Mucosa of descending colon (tissue), 3 donors: ENCODE results near the gene PROS1. TPM values are rescaled to one million over a fixed set of nuclear protein-coding genes. Genes with fewer than 3 reads are reported as not detected.
A peak's percentile ranks its signal among the peaks of the same experiment; 100 is the strongest.
"Not testable (repeated sequence)": the region's sequence is repeated elsewhere in the genome, so short reads cannot be mapped to it uniquely, and the experiment has no call there.

Source experiments
- ATAC-seq: fragments of 200-7000 bp; cut with Tn5 transposase; one replicate; pipeline ENCODE4 v1.9.1; 2020; ENCODE audit warnings: mild to moderate bottlenecking, moderate library complexity
- DNase-seq, 3 donors: peaks; one replicate each; pipeline ENCODE4 v3.0.0-alpha.2; 2020
- H3K36me3 ChIP-seq: fragments of 200-600 bp; one replicate; pipeline ENCODE4 v1.8.0; 2021; ENCODE audit warnings: low read depth, mild to moderate bottlenecking
- H3K4me1 ChIP-seq: fragments of 200-600 bp; one replicate; pipeline ENCODE4 v1.8.0; 2021; ENCODE audit warnings: low read depth, mild to moderate bottlenecking
- H3K4me3 ChIP-seq: fragments of 200-600 bp; one replicate; pipeline ENCODE4 v1.8.0; 2021; ENCODE audit warnings: mild to moderate bottlenecking
- H3K9me3 ChIP-seq: fragments of 200-600 bp; one replicate; pipeline ENCODE4 v1.8.0; 2021; ENCODE audit warnings: mild to moderate bottlenecking
- intact Hi-C, 2 donors: fragments of 100-400 bp; cut with DNase I in 1 of 2; cut with micrococcal nuclease in 1 of 2; formaldehyde crosslinking; loops; one replicate each; pipeline versions ENCODE4 v1.11.0 to v1.11.1; 2022; cut with DNase I, micrococcal nuclease
- total RNA-seq, 3 donors: library from RNA; stranded (reverse); fragmentation: NEBNext Ultra II Directional in 2 of 3; extraction: Animal tissue kit (Norgen Biotek cat#: 25700) in 2 of 3; gene quantifications; one replicate each; pipeline versions ENCODE4 v1.2.1 to v1.2.4, GENCODE V29; 2021 to 2023
- TF ChIP-seq, protein P1 (sequence below): fragments of 200-600 bp; IDR thresholded peaks from one replicate; pipeline ENCODE4 v1.8.0; 2022; ENCODE audit warnings: antibody characterized with exemption, mild to moderate bottlenecking
- donor health status: DM: no; HTN: no; CAD: no; lungs with moderate emphysema.
- donor health status: DM: no; HTN: no; CAD: no.
- donor health status: DM: no; HTN: yes; CAD: no.

PROS1 gene
- total RNA-seq, 3 donors from 2014 or later, result 6.7 to 30.1 (median 19.7) TPM

DNA sequence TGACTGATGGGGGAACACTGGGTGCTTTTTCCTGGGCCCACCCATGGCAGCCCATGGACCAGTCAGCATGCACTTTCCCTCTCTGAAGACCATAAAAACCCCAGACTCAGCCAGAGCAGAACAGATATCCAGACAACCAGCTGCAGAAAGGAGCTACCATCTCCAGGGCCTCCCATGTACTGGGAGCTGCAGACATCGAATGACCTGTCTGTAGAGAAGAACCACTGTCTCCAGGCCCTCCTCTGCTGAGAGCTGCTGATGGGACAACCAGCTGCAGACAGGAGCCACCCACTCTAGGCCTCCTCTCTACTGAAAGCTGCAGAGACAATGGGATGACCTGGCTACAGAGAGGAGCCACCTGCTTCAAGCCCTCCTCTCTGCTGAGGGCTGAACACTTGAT, 66.6 kb downstream of the PROS1 start:
- no peak for DNase-seq
- H3K36me3 ChIP-seq, result no peaks in the 10 kb centered on the region
- TF ChIP-seq, protein P1, sequence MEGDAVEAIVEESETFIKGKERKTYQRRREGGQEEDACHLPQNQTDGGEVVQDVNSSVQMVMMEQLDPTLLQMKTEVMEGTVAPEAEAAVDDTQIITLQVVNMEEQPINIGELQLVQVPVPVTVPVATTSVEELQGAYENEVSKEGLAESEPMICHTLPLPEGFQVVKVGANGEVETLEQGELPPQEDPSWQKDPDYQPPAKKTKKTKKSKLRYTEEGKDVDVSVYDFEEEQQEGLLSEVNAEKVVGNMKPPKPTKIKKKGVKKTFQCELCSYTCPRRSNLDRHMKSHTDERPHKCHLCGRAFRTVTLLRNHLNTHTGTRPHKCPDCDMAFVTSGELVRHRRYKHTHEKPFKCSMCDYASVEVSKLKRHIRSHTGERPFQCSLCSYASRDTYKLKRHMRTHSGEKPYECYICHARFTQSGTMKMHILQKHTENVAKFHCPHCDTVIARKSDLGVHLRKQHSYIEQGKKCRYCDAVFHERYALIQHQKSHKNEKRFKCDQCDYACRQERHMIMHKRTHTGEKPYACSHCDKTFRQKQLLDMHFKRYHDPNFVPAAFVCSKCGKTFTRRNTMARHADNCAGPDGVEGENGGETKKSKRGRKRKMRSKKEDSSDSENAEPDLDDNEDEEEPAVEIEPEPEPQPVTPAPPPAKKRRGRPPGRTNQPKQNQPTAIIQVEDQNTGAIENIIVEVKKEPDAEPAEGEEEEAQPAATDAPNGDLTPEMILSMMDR, result no peak
- ATAC-seq, result no peak
- H3K4me1 ChIP-seq, result no peaks in the 10 kb centered on the region
- intact Hi-C loops, result no loop called here
- H3K4me3 ChIP-seq, result no peak overlapping the region
- no peaks in the 10 kb centered on the region for H3K9me3 ChIP-seq

DNA sequence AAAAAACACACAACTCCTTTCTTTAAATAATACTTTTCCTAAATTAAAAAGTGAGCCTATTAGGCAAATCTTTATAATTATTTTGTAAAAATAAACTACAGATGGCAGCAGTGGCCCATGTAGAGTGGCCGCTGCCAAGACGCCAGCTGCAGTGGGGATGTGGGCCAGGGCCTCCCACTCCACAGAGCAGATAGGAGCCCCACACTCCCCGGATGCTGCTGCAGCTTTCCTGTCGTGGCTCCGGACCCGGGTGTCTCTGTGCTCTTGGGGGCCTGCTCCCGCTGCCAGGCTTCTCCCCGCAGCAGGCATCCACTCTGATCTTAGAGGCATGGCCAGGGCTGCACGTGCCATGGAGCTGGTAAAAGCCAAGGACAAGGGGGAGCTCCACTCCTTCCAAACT, 67.5 kb downstream of the PROS1 start:
- peak; percentile 13 for ATAC-seq
- intact Hi-C loops, result no loop called here
- DNase-seq, result peak in 1 of 3 donors; percentile 4
- no peak overlapping the region for H3K4me3 ChIP-seq
- H3K9me3 ChIP-seq, result no peaks in the 10 kb centered on the region
- H3K4me1 ChIP-seq, result no peaks in the 10 kb centered on the region
- H3K36me3 ChIP-seq, result no peaks in the 10 kb centered on the region
- TF ChIP-seq, protein P1, result no peak

DNA sequence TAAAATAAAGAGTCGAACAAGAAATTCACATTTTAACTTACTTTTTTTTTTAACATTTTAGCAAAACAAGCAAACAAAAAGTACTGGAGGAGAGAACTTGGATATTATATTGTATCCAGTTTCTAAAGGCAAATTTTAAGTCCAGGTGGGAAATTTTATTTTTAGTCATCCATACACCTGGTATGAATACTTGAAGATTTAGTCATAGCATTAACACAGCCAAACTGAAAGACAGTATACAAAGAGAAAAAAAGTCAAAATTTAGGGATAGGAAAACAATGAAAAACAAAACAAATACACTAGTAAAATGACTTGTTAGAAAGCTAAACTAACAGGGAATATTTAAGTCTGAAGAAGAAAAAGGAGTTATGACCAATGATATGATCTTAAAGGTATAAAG, 69.1 kb downstream of the PROS1 start:
- H3K4me1 ChIP-seq, result no peaks in the 10 kb centered on the region
- DNase-seq (no peak), ATAC-seq (no peak)
- intact Hi-C loops, result no loop called here
- TF ChIP-seq, protein P1, result no peak
- no peaks in the 10 kb centered on the region for H3K36me3 ChIP-seq
- no peaks in the 10 kb centered on the region for H3K9me3 ChIP-seq
- no peak overlapping the region for H3K4me3 ChIP-seq

DNA sequence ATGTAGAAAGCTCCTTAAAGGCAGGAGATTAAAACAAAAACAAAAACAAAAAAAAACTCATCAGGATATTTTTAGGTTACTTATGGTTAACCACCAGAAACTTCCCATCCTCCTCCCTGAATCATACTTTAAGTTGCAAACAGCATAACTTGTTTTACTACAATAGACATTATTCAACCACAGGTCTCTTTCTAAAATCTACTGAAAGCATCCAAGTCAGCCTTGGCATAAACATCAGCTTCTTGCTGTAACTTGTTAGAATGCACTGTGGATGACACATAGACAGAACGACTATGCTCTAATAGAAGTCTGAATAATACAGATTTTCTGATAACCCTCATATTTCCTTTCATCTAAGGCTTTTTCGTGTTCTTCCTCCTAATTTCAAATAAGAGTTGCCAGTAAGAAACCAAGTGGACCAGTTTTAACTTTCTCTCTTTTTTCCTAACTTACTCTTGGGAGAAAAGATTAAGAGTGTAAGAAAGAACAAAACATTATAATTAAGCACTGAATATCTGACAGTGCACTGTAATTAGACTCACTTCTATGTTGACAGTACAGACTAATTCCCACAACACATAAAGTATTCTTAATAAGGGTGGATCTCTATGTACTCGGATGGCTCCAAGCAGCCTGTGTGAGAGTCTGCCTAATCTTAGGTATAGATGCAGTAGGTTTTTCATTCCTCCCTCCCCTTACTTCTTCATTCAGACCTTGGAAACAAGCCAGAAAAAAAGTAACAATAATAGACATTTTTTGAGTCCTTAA, 95.3 kb downstream of the PROS1 start:
- intact Hi-C loops, H3K36me3 ChIP-seq, ATAC-seq, DNase-seq, H3K4me1 ChIP-seq, H3K9me3 ChIP-seq, H3K4me3 ChIP-seq: not testable (repeated sequence)

DNA sequence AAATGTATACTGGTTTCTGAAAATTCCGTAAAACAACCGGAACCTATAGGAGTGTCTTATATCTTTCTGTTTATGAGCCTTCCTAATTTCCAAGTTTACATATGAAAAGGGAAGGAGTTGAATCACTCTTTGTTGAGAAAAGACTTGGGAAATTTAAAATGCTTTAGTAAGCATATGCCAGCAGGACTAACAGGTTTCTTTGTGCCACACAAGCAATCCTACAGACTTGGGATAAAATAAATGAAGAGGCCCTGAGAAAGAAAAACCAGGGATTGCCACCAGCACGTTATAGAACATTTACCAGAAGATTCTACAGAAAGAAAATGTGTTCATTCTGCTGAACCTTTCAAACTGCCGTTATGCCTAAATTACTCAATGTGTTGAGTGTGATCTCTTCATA, 96.3 kb downstream of the PROS1 start:
- H3K9me3 ChIP-seq, H3K36me3 ChIP-seq, DNase-seq, ATAC-seq, H3K4me3 ChIP-seq, intact Hi-C loops, H3K4me1 ChIP-seq: not testable (repeated sequence)

DNA sequence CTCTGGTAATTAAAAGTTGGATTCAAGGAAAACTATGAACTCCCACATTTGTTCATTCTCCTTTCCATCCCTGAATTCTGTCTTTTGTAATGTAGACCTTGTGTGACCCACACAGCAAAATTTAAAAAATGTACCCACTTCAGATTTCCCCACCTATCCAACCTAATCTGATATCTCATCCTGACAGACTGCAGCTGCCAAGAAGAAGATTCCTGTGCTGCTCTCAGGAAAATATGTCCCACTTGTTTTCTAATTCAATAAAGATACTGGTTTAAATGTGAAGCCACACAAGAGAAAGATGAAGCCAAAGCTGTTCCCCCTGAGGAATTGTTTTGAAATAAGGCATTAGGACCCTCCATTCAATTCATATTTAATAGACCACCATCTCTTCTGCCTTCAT, 100.3 kb downstream of the PROS1 start:
- H3K4me1 ChIP-seq, H3K4me3 ChIP-seq, ATAC-seq, DNase-seq, H3K36me3 ChIP-seq, intact Hi-C loops, H3K9me3 ChIP-seq: not testable (repeated sequence)

DNA sequence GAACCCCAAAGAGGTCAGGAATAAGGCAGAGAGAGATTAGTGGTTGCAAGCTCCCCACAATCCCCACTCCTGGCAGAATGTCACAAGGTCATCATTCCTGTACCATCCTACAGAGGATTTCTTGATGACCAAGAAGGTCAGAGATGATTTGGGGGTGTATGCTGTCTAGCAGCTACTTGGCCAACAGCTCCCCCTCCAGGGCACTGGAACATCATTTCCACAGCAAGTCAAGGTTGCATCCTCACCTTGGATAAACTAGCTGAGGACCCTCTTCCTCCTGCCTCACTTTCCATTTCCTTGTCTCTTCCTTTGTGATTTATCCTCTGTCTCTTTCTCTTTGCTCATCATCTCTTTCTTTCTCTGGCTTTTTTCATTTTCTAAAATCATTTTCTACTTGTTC, 106.3 kb downstream of the PROS1 start:
- intact Hi-C loops, result no loop called here
- TF ChIP-seq, protein P1, result no peak

More for the DNA sequence above, 106.3 kb downstream of the PROS1 start:
- Histone ChIP-seq H3K4me3 (no peak overlapping the region), H3K9me3 (no peaks in the 10 kb centered on the region), H3K36me3 (no peaks in the 10 kb centered on the region), H3K4me1 (no peaks in the 10 kb centered on the region)
- no peak for ATAC-seq
- DNase-seq, result no peak
